NCI-H345 (cell line): ENCODE data around the gene EAF1.
A peak's percentile ranks its signal among the peaks of the same experiment; 100 is the strongest.
"Not testable (repeated sequence)": the region's sequence is repeated elsewhere in the genome, so short reads cannot be mapped to it uniquely, and the experiment has no call there.

Experiments
- DNase-seq: peaks from one replicate; lab custom pipeline; 2025; lab: John Stamatoyannopoulos, UW

EAF1 gene

GRCh38 chr3:15427182-15427880, at the start of gene EAF1, which contains the start of gene METTL6:
TSS of gene EAF1 (plus strand) at chr3:15427598. CDS start at chr3:15427780, 182 bp downstream.
TSS of gene METTL6 (minus strand) at chr3:15427544. CDS start at chr3:15426511, 1,033 bp downstream.
- DNase-seq = peak; percentile 81

GRCh38 chr3:15377961-15378791, 49.2 kb upstream of the EAF1 start:
- DNase-seq = peak; percentile 79

DNA sequence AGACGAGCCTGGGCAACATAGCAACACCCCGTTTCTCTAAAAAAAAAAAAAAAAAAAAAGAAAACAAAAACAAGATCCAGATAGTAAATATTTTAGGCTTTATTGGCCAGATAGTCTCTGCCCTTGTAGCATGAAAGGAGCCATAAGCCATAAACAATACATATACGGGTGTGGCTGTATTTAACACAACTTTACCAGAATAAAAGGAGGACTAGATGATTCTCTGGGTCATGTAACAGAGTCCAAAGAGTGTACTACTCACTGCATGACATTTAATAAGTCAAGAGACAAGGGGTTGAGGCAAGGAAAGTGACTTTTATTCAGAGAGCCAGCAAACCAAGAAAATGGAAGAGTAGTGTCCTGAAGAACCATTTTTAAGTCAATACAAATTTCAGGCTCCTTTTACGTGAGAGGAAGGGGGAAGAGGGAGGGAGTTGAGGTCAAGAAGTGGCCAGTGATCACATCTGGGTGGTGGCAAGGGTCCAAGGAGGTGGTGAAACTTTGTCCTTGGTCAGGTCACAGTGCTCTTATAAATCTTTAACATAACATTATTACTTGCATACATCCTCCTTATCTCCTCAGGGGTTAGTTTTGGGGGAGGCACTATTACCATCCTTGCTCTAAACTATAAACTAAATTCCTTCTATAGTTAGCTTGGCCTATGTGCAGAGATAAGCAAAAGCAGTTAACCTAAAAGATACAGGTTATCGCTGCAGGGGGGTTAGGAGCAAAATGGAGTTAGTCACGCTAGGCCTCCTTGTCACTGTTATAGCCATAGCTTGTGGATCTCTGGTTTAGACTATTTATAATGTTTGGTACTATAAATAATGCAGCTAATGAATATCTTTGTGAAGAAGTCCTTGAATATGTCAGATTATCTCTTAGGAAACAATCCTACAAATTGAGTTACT, 46.2 kb upstream of the EAF1 start:
- no peak for DNase-seq

DNA sequence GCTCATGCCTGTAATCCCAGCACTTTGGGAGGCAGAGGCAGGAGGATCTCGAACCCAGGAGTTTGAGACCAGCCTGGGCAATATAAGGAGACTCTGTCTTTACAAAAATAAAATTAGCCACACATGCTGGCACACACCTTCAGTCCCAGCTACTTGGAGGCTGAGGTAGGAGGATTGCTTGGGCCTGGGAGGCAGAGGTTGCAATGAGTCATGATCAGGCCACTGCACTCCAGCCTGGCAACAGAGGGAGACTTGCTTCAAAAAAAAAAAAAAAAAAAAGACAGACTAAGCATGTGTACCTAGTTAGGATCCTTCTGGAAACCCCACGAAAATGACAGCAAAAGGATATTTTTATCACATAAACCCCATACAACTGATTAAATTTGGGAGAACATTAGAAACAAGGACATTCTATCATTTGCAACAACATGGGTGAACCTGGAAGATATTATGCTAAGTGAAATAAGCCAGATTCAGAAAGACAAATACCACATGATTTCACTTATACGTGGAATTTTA, 44.9 kb upstream of the EAF1 start:
- DNase-seq = no peak

DNA sequence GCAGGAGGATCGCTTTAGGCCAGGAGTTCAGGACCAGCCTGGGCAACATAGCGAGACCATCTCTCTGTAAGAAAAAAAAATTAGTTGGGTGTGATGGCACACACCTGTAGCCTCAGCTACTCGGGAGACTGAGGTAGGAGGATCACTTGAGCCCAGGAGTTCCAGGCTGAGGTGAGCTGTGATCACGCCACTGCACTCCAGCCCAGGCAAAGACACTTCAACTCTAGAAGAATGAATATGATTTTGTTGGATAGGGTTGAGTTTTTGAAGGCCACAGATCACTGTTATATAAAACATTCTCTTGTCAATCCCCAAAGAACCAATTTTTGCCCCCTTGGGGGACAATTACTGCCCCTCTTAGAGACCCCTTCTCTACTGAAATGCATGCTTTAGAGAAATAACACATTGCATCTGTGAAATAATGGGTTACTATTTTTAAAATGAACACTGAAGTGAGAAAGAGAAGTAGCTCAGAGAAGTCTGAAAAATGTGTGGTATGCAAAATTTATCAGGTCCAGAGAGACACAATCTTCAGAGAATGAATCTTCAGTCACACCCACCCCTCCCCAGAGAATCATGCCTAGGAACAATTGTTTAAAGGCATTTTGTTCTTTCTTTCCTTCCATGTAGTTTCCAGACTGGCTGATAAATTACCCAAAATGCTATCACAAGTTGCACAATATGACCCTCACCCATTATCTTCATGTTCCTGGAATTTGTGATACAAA, 42.7 kb upstream of the EAF1 start:
- no peak for DNase-seq

DNA sequence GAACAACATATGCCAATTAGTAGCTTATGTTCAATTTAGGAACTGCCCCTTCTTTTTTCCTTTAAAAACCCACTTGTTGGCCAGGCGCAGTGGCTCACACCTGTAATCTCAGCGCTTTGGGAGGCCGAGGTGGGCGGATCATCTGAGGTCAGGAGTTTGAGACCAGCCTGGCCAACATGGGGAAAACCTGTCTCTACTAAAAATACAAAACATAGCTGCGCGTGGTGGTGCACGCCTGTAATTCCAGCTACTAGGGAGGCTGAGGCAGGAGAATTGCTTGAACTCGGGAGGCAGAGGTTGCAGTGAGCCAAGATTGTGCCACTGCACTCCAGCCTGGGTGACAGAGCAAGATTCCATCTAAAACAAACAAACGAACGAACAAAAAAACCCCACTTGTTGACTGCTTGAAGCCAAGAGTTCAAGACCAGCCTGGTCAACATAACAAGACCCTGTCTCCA, 42.1 kb upstream of the EAF1 start:
- DNase-seq = not testable (repeated sequence)

DNA sequence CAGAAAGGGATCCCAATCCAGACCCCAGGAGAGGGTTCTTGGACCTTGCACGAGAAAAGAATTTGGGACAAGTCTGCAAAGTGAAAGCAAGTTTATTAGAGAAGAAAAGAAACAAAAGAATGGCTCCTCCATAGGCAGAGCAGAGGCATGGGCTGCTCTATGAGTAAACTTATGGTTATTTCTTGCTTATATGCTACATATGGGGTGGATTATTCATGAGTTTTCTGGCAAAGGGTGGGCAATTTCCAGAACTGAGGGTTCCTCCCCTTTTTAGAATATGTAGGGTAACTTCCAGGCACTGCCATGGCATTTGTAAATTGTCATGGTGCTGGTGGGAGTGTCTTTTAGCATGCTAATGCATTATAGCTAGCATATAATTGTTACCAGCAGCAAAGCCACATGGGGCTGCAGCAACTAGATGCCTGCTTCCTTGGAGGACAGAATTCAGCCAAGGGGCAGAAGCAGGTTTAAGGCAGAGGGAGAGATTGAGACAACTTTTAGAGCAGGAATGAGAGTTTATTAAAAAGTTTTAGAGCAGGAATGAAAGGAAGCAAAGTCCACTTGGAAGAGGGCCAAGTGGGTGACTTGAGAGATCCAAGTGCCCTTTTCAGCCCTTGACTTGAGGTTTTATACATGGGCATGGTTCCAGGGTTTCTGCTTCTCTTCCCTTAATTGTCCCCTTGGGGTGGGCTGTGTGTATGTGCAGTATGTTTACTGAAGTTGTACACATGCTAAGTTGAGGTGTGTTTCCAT, 41.3 kb upstream of the EAF1 start:
- no peak for DNase-seq

- not testable (repeated sequence) for DNase-seq
Measured at GRCh38 chr3:15386654-15386955, 40.8 kb upstream of the EAF1 start.

- no peak for DNase-seq
Measured at GRCh38 chr3:15387171-15387581, 40.2 kb upstream of the EAF1 start.

DNA sequence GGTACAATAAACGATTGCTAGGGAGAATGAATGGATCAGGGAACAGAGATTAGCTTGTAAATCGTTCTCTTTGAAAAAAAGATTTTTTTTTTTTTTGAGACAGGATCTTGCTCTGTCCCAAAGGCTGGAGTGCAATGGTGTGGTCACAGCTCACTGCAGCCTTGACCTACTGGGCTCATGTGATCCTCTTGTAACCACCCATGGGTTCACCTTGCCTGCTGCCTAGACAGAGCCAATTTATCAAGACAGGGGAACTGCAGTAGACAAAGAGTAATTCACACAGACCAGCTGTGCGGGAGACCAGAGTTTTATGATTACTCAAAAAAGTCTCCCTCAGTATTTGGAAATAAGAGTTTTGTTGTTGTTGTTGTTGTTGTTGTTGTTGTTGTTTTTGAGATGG, 39.7 kb upstream of the EAF1 start:
- no peak for DNase-seq

GRCh38 chr3:15388335-15388734, 39.1 kb upstream of the EAF1 start:
- not testable (repeated sequence) for DNase-seq

DNA sequence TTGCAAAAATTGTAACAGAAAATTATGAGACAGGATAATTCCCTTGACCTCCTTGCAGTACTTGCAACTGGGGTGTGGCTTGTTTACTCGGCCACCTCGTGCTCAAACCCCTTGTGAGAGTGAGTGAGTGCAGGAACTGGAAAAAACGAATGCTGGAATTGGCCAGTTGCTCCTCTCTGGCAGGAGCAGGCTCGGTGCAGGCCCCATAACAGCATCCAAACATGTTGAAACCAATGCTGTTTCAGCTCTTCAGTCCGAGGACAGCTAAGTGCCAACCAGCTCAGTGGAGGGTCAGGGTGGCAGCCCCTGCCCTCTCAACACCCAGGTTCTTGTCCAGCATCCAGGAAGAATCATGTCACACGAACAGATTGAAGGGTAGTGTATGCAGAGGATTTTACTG, 36.9 kb upstream of the EAF1 start:
- no peak for DNase-seq

GRCh38 chr3:15391007-15391406, 36.4 kb upstream of the EAF1 start:
- DNase-seq = no peak

GRCh38 chr3:15393252-15393651, 34.1 kb upstream of the EAF1 start:
- DNase-seq = not testable (repeated sequence)

- DNase-seq = not testable (repeated sequence)
Measured at GRCh38 chr3:15398731-15399133, 28.7 kb upstream of the EAF1 start.

GRCh38 chr3:15399970-15400369, 27.4 kb upstream of the EAF1 start:
- DNase-seq = no peak

- DNase-seq = no peak
Measured at GRCh38 chr3:15401936-15402335, 25.5 kb upstream of the EAF1 start.

DNA sequence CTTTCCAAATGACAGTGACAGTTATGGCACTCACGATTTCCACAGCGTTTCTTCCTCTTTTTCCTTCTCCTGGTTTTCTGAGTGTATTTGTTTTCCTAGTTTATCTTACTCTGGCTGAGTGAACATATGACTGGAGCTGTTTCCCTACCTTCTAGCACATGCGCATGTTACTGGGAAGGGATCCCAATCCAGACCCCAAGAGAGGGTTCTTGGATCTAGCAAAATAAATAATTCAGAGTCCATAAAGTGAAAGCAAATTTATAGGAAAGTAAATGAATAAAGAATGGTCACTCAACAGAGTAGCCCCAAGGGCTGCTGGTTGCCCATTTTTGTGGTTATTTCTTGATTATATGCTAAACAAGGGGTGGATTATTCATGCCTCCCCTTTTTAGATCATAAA, 23.9 kb upstream of the EAF1 start:
- DNase-seq = no peak

DNA sequence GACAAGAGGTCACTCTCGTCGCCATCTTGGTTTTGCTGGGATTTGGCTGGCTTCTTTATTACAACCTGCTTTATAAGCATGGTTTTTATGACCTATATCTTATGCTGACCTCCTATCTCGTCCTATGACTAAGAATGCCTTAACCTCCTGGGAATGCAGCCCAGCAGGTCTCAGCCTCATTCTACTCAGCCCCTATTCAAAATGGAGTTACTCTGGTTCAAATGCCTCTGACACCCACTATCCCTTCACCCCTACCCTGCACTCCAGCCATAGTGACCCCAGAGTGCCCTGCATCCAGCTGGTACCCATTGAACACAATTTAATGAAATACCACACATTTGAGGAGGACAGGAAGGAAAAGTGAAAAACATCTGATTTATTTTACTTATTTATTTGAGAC, 23.4 kb upstream of the EAF1 start:
- no peak for DNase-seq

DNA sequence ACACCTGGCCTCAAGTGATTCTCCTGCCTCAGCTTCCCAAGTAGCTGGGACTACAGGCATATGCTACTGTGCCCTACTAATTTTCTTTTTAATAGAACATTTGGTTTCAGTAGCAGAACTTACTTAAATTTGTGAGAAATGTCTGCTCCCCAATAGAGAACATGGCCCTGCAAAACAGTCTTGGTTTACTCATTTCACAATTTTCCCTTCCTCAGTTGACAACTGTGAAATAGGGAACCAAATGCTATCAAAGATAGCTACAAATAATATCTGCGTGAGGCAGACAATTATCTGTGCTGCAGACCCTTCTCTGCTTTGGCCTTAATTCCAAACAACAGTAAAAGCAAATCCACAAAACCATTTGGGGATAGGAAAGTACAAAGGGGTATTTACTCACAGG, 22.6 kb upstream of the EAF1 start:
- no peak for DNase-seq
